ENCODE measurements around the gene IFNG. TPM values are rescaled to one million over a fixed set of nuclear protein-coding genes. Genes with fewer than 3 reads are reported as not detected.

IFNG gene
- total RNA-seq, result not detected in 2 replicates

DNA sequence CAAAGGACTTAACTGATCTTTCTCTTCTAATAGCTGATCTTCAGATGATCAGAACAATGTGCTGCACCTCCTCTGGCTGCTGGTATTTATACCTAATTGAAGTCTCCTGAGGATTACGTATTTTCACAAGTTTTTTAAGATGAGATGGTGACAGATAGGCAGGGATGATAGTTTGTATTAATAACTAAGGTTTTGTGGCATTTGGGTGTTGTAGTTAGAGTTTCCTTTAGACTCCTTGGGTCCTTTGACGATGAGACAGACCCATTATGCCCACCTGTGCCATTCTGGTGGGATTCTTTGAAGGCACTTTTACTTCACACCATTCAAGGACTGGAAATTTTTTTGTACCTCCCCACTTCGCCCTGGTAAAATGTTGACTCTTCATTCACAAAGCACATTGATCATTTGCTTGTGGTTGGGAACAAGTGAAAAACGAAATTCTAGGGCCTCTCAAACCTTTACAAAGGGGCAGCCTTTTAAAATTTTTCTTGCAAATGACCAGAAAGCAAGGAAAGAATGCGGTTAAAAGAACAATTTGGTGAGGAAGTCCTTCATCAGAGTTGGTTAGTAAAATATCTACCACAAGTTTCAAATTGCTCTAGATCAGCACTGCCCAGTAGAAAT lies at the start of gene IFNG:
TSS of gene IFNG (minus strand) at position 60 of the 624 bp plus-strand sequence. CDS start 125 bp downstream, outside the sequence.

Other genes starting within 250 kb of the IFNG start
- gene IFNG-AS1, start 170.3 kb downstream of the IFNG start, total RNA-seq, result 0.26 and 0.31 TPM in 2 replicates
- 0.13 TPM in 1 of 2 replicates, not detected in the other for gene IL26, start 66.1 kb upstream of the IFNG start, total RNA-seq
- gene IL22, start 93.9 kb upstream of the IFNG start, total RNA-seq, result not detected in 2 replicates
- 8.5 and 10.0 TPM in 2 replicates for gene MDM1, start 172.6 kb upstream of the IFNG start, total RNA-seq

Measured in aortic smooth muscle cell (primary cell).